OCI-LY3 (cell line): ENCODE measurements around the gene PSG6.
"Not testable (repeated sequence)": the region's sequence is repeated elsewhere in the genome, so short reads cannot be mapped to it uniquely, and the experiment has no call there.

ENCODE experiments used
- EZH2phosphoT487 ChIP-seq: fragments of 200-600 bp; shearing (Covaris generic); IDR thresholded peaks from 2 replicates; pipeline ENCODE4 v1.6.1; 2018; ENCODE audit warnings: antibody characterized with exemption, mixed run types, low read depth
- TF ChIP-seq, protein P1 (sequence below): fragments of 200-600, 300-600 bp; sonication (generic); IDR thresholded peaks from 2 replicates; pipeline ENCODE4 v1.5.1; 2014; ENCODE audit warnings: antibody characterized with exemption, low read length, low read depth

DNA sequence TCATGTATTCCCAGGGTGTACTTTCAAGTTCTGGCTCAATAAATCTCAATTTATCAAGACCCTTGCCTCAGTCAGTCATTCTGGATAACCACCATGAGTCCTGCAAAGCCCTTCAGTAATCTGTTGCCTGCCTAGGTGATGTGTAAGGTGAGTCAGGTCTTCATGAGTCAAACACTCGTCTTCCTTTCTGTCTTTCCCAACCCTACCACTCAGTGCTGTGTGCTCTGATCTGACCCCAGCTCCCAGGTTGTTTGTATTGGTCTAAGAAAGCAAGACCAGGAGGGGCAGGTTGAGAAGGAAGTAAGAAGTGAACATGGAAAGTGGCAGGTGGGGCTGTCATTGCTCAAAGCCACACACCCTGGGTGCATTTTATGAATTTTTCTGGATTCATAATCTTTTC is 20.0 kb downstream of the PSG6 start:
- TF ChIP-seq, protein P1, sequence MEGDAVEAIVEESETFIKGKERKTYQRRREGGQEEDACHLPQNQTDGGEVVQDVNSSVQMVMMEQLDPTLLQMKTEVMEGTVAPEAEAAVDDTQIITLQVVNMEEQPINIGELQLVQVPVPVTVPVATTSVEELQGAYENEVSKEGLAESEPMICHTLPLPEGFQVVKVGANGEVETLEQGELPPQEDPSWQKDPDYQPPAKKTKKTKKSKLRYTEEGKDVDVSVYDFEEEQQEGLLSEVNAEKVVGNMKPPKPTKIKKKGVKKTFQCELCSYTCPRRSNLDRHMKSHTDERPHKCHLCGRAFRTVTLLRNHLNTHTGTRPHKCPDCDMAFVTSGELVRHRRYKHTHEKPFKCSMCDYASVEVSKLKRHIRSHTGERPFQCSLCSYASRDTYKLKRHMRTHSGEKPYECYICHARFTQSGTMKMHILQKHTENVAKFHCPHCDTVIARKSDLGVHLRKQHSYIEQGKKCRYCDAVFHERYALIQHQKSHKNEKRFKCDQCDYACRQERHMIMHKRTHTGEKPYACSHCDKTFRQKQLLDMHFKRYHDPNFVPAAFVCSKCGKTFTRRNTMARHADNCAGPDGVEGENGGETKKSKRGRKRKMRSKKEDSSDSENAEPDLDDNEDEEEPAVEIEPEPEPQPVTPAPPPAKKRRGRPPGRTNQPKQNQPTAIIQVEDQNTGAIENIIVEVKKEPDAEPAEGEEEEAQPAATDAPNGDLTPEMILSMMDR, result not testable (repeated sequence)
- not testable (repeated sequence) for TF ChIP-seq EZH2phosphoT487
